ENCODE measurements around the gene ZNHIT6. TPM values are rescaled to one million over a fixed set of nuclear protein-coding genes. Genes with fewer than 3 reads are reported as not detected.
A peak's percentile ranks its signal among the peaks of the same experiment; 100 is the strongest.

Gene ZNHIT6
- total RNA-seq, 1 donor from 2014 or later: 8.2 TPM

DNA sequence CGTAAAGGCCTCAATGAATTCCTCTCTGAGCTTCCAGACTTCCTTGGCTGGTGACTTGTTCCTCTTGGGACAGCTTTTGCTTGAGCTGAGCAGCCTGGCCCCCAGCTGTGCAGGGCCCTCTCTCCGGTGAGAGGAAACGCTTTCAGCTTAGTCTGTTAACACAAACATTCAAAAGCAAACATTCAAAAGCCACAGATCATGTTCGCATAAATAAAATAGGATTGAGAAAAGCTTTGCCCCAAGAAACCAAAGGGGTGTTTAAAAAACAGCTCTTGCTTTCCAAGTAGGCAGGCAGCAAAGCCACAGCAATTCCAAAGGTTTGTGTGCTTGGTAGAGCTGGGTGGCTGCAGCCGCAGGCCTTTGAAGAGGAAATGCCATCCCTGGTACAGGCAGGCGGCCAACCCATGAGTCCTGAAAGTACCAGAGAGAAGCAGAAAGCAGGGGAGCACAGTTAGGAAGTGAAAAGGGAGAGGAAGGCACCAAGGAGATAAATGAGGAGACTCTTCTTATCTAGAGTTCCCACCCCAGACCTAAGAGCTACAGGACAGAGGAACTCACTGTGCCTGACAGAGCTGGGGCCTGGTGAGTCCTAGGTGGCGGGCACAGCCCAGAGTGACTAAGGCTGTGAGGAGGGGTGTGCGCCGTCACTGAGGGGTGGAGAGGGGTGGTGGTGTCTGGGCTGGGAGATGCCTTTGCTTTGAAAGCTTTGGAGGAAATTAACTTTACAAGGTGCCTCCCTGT, 79.3 kb downstream of the ZNHIT6 start:
- Histone ChIP-seq H3K36me3 (no peaks in the 10 kb centered on the region), H3K27ac (peak overlapping the region; percentile 82 to 91), H3K4me3 (peak overlapping the region in 1 of 2 donors; percentile 1), H3K4me1 (peaks cover 2 to 21% of the 10 kb centered on the region in 2 donors), H3K9me3 (no peaks in the 10 kb centered on the region), H3K27me3 (no peaks in the 10 kb centered on the region)
- intact Hi-C loops (cut with DNase I): loop anchor here (5.0 kb wide), 1 partner anchor 47 kb away; the partner anchor contains the start of gene CCN1
- no peak for TF ChIP-seq CTCF (IDR thresholded peaks at IDR 0.05)
- DNase-seq (ENCODE audit: low spot score in 2 of 2): peak in 1 of 2 donors; percentile 79

DNA sequence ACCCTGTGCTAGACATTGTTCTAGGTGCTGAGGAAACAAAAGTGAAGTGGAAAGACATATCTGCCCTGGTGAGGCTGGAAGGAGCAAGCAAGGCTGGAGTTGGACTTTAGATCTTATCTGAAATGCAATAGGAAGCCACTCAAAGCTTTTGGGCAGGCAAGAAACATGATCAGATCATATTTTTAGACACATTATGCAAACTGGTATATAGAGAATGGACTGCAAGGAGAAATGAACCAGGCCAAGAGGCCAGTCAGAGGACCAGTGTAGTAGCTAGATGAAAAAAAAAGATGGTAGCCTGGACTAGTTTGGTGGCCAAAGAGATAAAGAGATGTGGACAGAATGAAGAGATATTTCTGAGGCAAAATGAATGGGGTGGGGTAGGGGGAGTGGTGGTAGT, 81.4 kb downstream of the ZNHIT6 start:
- DNase-seq (ENCODE audit: low spot score in 2 of 2): no peak
- no peak for TF ChIP-seq CTCF (IDR thresholded peaks at IDR 0.05)
- H3K4me1 ChIP-seq: peaks cover 2 to 21% of the 10 kb centered on the region in 2 donors

GRCh38 chr1:85624361-85624760, 83.9 kb downstream of the ZNHIT6 start:
- no peak for DNase-seq (ENCODE audit: low spot score in 2 of 2)
- Histone ChIP-seq H3K4me1 (peaks cover 2 to 16% of the 10 kb centered on the region in 2 donors), H3K27ac (no peak overlapping the region), H3K4me3 (no peak overlapping the region), H3K36me3 (no peaks in the 10 kb centered on the region), H3K9me3 (peaks cover 0 to 9% of the 10 kb centered on the region in 2 donors), H3K27me3 (no peaks in the 10 kb centered on the region)
- intact Hi-C loops (cut with DNase I): no loop called here
- no peak for TF ChIP-seq CTCF (IDR thresholded peaks at IDR 0.05)

More for the DNA sequence above, 81.4 kb downstream of the ZNHIT6 start:
- Histone ChIP-seq H3K4me3 (no peak overlapping the region), H3K9me3 (no peaks in the 10 kb centered on the region), H3K27ac (peak overlapping the region; percentile 82 to 91), H3K27me3 (no peaks in the 10 kb centered on the region), H3K36me3 (no peaks in the 10 kb centered on the region)
- intact Hi-C loops (cut with DNase I): loop anchor here (5.0 kb wide), 1 partner anchor 45 kb away; the partner anchor contains the start of gene CCN1

DNA sequence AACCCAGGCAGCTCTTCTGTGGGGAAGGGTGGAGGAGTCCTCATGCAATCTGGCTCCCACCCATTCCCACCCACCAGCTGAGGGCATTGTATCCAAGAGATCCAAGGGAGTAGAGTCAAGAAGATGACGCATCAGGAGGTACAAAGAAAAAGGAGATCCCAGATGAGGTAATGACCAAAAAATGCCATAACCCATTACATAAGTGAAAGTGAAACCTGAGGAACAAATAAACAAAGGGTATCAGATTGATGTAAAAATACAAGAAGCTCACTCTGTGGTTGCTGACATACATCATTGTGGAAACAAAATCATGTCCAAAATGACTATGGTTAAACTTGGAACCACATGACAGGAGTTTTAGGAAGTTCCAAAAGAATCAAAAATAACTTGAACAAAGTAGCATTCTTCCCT, 85.2 kb downstream of the ZNHIT6 start:
- H3K27ac ChIP-seq: no peak overlapping the region
- no peak for TF ChIP-seq CTCF (IDR thresholded peaks at IDR 0.05)
- intact Hi-C loops (cut with DNase I): no loop called here
- no peaks in the 10 kb centered on the region for H3K27me3 ChIP-seq
- DNase-seq (ENCODE audit: low spot score in 2 of 2): no peak
- H3K9me3 ChIP-seq: peaks cover 0 to 9% of the 10 kb centered on the region in 2 donors
- peaks cover 0 to 7% of the 10 kb centered on the region in 2 donors for H3K4me1 ChIP-seq
- no peaks in the 10 kb centered on the region for H3K36me3 ChIP-seq
- H3K4me3 ChIP-seq: no peak overlapping the region

DNA sequence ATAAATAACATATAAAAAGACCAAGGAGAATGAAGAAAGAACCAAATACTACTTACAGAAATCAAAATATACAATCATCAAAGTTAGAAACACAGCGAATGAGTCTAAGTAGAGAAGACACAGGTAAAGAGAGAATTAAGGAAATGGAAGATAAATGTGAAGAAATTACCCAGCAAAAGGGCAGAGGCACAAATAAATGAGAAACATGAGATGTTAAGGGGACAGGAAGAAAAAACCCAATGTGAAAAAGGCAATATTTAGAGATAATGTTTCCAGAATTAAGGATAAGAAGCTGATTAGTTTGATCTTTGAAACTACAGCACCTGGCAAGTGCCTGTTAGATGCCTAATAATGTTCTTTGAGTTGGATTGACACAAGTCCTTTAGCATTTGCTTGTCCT, 86.8 kb downstream of the ZNHIT6 start:
- TF ChIP-seq CTCF (IDR thresholded peaks at IDR 0.05): no peak
- H3K4me3 ChIP-seq: no peak overlapping the region

More for the DNA sequence above, 86.8 kb downstream of the ZNHIT6 start:
- Histone ChIP-seq H3K27ac (no peak overlapping the region), H3K27me3 (no peaks in the 10 kb centered on the region), H3K4me1 (no peaks in the 10 kb centered on the region), H3K36me3 (no peaks in the 10 kb centered on the region), H3K9me3 (peaks cover 0 to 9% of the 10 kb centered on the region in 2 donors)
- DNase-seq (ENCODE audit: low spot score in 2 of 2): no peak
- intact Hi-C loops (cut with DNase I): no loop called here
